Fibroblast of skin of right biceps (primary cell): ENCODE data around the gene MTSS2.

ENCODE experiments used
- DNase-seq: peaks from one replicate; pipeline ENCODE4 v3.0.0-alpha.2; 2013

Gene MTSS2

DNA sequence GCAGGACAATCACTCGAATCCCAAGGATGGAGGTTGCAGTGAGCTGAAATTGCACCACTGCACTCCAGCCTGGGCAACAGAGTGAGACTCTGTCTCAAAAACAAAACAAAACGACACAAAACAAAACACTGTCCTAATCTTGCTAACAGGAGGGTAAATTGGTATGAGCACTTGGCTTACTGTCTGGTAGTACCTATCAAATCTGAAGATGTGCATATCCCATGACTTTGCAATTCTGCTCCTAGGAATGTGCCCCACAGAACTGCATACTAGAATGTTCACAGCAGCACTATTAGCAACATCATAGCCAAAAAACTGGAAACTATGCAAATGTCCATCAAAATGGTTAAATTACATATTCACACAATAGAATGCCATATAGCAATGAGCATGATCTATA is 15.7 kb downstream of the MTSS2 start:
- DNase-seq: no peak

- DNase-seq: no peak
These were observed 19.8 kb downstream of the MTSS2 start for GRCh38 chr16:70665806-70666735.

DNA sequence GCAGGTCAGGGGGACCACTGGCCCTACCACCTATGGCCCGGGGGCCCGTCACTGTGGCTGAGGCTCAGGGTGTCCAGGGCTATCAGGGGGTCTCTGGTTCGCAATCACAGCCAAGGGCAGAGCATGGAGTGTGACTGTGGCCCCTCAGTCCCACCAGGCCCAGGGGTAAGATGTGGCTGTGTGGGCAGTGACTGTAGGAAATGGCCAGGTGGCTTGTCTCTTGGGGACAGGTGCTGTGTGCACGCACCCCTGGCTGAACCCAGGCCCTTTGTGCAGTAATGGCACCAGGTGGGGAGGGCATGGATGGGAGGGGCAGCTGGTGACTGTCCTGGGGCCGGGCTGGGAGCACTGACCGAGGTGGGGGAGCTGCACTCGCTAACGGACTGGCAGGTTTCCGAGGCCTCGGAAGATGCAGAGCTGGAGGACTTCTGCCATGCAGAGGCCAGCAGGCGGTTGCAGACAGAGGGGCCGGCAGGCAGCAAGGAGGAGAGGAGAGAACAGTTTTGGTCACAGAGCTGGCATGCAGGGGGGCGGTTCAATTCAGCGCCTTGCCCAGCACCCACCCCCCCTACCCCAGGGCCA is 20.6 kb downstream of the MTSS2 start:
- no peak for DNase-seq

DNA sequence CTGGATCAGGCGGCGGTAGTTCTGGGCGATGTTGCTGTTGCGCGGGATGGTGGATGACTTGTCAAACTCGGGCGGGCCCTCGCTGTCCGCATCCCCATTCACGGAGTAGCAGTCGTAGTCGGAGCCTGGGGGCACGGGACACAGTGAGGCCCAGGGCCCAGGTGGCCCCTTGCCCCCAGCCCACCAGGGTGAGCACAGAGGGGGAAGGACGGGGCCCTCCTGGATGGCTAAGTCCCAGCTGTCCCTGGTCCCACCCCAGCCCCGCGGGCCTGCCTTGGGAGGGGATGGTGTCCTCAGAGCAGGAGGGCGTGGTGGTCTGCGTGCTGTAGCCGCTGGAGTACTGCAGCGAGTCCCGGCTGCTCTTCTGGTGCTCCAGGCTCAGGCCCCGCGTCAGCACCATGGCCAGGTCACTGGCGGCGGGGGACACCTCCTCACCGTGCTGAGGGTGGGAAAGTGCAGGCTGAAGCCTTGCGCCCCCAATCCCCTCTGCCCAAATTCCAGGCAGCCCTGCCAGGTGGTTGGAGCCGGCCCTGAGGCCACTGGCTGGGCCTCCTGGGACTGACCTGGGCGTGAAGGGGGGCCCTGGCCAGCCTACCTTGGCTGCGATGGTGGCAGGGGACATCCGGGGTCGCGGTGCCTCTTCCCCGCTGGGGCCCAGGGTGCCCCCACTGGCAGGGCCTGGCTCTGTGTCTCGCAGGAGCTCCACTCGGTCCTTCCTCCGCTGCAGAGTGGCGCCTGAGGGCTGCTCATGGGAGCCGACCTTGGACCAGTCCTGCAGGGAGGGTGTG is 21.3 kb downstream of the MTSS2 start:
- DNase-seq: no peak

GRCh38 chr16:70663524-70664324 is 22.1 kb downstream of the MTSS2 start:
- DNase-seq: no peak

DNA sequence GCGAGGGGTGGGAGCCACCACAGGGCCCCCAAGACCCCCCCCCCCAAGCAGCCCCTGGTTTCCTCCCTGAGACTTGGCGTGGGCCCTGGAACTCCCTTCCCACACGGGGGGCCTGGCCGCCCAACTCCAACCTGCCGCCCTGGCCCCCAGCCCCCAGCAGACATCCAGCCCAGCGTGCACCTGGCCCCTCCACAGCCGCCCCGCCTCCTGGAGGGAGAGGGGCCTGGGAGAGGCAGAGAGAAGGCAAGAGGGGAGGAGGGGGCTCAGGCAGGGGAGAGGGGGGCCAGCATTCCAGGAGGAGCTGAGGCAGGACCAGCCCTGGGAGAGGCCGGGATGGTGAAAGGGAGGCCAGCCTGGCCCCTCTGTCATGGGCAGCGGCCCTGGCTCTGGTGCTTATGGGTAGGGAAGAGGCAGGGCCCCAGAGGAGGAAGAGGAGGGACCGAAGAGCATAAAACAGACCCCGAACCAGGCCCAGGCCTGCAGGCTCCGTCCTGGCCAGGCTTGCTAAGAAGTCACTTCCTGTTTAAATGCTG is 22.8 kb downstream of the MTSS2 start:
- no peak for DNase-seq

DNA sequence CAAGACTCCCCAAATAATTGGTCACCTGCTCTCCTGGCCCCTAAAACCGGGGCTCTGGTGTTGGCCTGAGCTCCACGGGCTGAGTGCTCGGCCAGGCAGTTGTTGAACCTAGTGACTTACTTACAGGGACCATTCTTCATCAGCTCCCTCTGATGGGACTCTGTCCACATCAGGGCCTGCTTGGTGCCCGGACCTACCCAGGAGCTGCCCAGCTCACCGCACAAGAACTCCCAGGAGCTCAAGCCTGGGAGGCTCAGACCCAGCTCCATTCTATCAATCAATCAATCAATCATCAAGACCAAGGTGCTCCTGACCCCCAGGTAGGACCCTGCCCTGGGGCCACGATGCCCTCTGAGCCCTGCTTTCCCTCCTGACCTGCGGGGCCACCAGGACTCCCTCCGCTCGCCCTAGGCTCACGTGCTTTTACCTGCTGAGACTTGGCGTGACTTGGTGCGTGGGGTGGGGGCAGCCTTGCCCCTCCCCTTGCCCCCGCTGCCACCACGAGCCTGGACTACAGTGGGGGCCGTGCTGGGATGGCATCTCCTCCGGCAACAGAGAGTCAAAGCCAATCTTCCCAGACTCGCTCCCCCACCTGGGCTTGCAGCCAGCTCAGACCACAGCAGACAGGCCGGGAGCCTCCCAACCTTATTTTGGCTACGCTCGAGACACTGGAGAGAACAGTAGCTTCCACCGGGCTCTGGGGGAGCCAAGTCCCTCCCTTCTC is 23.8 kb downstream of the MTSS2 start:
- DNase-seq: peak; percentile 54

GRCh38 chr16:70661534-70661917 is 24.3 kb downstream of the MTSS2 start:
- no peak for DNase-seq

GRCh38 chr16:70660672-70661350 is 25.0 kb downstream of the MTSS2 start:
- DNase-seq: no peak

- DNase-seq: no peak
These were observed 25.7 kb downstream of the MTSS2 start for GRCh38 chr16:70659953-70660671.

- no peak for DNase-seq
These were observed 26.3 kb downstream of the MTSS2 start for GRCh38 chr16:70659546-70659945.

GRCh38 chr16:70658921-70659320 is 26.9 kb downstream of the MTSS2 start:
- no peak for DNase-seq

DNA sequence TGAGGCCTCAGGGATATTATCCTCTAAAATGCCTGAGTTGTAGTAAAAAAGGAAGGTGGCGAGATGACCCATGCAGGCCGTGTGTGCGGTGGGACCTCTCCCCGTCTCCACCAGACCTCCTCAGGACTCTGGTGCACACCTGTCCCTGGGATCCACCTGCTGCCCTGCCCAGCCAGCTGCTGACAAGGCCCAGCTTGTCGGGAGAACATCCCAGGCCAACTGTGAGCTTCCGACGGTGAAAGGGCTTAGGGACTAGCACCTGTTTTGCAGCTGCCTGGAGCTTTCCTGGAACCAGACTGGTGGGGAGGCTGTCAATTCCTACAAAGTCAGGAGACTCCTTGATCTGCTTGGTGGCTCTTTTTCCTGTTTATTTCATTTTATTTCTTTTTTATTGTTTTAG is 27.9 kb downstream of the MTSS2 start:
- no peak for DNase-seq

DNA sequence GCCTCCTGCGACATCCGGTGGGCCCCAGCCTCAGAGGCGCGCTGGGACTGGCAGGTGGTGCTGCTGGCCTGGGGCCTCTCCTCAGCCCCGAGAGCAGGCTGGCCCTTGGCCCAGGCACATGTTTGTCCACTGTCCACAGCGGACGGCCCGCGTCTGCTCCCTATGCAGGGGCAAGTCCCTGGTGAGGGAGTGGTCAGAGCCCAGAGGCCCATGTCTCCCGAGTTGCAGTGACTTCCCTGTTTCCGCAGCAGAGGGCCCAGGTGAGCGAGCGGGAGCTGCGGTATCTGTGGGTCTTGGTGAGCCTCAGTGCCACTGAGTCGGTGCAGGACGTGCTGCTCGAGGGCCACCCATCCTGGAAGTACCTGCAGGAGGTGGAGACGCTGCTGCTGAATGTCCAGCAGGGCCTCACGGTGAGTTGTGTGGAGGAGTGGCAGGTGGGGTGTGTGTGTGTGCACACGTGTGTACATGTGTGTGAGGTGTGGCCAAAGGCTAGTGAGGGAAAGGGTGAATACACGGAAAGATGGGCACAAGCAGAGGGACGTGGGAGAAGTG is 29.1 kb downstream of the MTSS2 start:
- DNase-seq: no peak

- no peak for DNase-seq
These were observed 29.7 kb downstream of the MTSS2 start for GRCh38 chr16:70656065-70656711.

- DNase-seq: peak; percentile 80
These were observed 31.8 kb downstream of the MTSS2 start for GRCh38 chr16:70653809-70654771.

- no peak for DNase-seq
These were observed 32.4 kb downstream of the MTSS2 start for GRCh38 chr16:70653406-70653805.

- no peak for DNase-seq
These were observed 33.5 kb downstream of the MTSS2 start for GRCh38 chr16:70652322-70652721.
